22Rv1 (cell line): ENCODE results near the gene PPP1R13B.

Experiments
- ZFX ChIP-seq: fragments of 450-650 bp; IDR thresholded peaks from 2 replicates; pipeline ENCODE4 v1.6.1; 2017; ENCODE audit warnings: antibody characterized with exemption, borderline replicate concordance
- TF ChIP-seq, protein P1 (sequence below): fragments of 450-650 bp; IDR thresholded peaks from 2 replicates; pipeline ENCODE4 v1.5.1; 2017; ENCODE audit warnings: mild to moderate bottlenecking

DNA sequence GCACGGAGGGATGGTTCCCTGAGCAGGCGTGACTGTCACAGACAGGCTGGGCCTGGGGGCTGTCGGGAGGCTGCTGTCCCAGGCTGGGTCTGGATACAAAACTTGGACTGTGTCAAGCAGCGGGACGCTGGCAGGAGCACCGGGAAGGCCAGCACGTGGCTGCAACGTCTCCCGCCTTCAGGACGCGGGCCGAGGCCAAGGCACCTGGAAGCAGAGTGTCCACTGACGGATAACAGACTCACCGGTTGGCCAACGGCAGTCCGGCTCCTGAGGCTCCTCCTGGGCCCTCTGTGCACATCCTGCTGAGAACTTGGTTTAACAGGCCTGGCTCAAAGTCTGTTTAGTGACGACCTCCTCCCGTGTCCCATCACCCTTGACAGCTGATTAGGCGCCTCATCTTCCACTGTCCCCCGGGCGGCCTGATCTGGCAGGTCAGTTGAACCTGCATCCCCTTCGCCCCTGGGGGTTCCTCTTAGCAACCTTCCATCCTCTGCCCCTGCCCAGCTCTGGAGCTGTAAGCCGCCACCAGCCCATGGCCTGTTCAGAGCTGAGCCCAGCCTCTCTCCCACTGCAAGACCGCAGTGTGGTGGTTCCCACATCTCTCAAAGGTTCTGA is 134.6 kb downstream of the PPP1R13B start:
- TF ChIP-seq, protein P1, sequence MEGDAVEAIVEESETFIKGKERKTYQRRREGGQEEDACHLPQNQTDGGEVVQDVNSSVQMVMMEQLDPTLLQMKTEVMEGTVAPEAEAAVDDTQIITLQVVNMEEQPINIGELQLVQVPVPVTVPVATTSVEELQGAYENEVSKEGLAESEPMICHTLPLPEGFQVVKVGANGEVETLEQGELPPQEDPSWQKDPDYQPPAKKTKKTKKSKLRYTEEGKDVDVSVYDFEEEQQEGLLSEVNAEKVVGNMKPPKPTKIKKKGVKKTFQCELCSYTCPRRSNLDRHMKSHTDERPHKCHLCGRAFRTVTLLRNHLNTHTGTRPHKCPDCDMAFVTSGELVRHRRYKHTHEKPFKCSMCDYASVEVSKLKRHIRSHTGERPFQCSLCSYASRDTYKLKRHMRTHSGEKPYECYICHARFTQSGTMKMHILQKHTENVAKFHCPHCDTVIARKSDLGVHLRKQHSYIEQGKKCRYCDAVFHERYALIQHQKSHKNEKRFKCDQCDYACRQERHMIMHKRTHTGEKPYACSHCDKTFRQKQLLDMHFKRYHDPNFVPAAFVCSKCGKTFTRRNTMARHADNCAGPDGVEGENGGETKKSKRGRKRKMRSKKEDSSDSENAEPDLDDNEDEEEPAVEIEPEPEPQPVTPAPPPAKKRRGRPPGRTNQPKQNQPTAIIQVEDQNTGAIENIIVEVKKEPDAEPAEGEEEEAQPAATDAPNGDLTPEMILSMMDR: no peak
- TF ChIP-seq ZFX: no peak
